HEK293 (cell line): ENCODE measurements around the gene MYH7B.

ENCODE experiments used
- CTCF ChIA-PET: fragments of 350-600 bp; formaldehyde crosslinking; extraction: SDS; loops from one replicate; lab custom pipeline; 2021; ENCODE audit warnings: antibody characterized with exemption; lab: Yijun Ruan, JAX
- POLR2A ChIA-PET: fragments of 300-600 bp; formaldehyde crosslinking; extraction: SDS; loops from one replicate; lab custom pipeline; 2020; ENCODE audit warnings: antibody characterized with exemption, inconsistent platforms; lab: Yijun Ruan, JAX
- H3K27ac ChIP-seq: fragments of 200-500 bp; sonication (Bioruptor generic); 2 replicates; pipeline ENCODE4 v1.5.1; 2014; ENCODE audit warnings: low read depth, low read length, control low read depth, inconsistent platforms; ENCODE audit errors: extremely low read depth
- H3K36me3 ChIP-seq, 2 experiments: fragments of 200-500 bp in 1 of 2; sonication (Bioruptor generic) in 1 of 2; 1 replicate in 1 of 2; 2 replicates in 1 of 2; pipeline ENCODE4 v1.5.1; 2014 to 2017; ENCODE audit warnings: inconsistent platforms in 2 of 2, low read length in 2 of 2; ENCODE audit not compliant: control insufficient read depth in 2 of 2, insufficient read depth in 1 of 2
- H3K4me1 ChIP-seq: fragments of 200-500 bp; sonication (Bioruptor generic); 2 replicates; pipeline ENCODE4 v1.5.1; 2014; ENCODE audit warnings: mild to moderate bottlenecking, low read length, inconsistent platforms; ENCODE audit not compliant: control insufficient read depth, insufficient read depth
- H3K4me3 ChIP-seq: 2 replicates; pipeline ENCODE4 v1.5.1; 2011; ENCODE audit warnings: low read depth, mild to moderate bottlenecking, control low read depth, low read length, moderate library complexity
- H3K9me3 ChIP-seq: fragments of 200-500 bp; sonication (Bioruptor generic); 2 replicates; pipeline ENCODE4 v1.5.1; 2014; ENCODE audit warnings: low read depth, low read length, inconsistent platforms; ENCODE audit not compliant: control insufficient read depth, insufficient read depth
- GLI4 ChIP-seq: fragments of 450-650 bp; formaldehyde crosslinking; IDR thresholded peaks from 2 replicates; pipeline ENCODE4 v1.5.1; 2016; ENCODE audit warnings: missing biosample characterization, missing genetic modification characterization
- KLF1 ChIP-seq: fragments of 450-650 bp; formaldehyde crosslinking; IDR thresholded peaks from 2 replicates; pipeline ENCODE4 v1.5.1; 2016; ENCODE audit warnings: missing biosample characterization, missing genetic modification characterization
- KLF16 ChIP-seq: fragments of 450-650 bp; formaldehyde crosslinking; IDR thresholded peaks from 2 replicates; pipeline ENCODE4 v1.5.1; 2017; ENCODE audit warnings: missing biosample characterization, missing genetic modification characterization
- SP2 ChIP-seq: fragments of 450-650 bp; formaldehyde crosslinking; IDR thresholded peaks from 2 replicates; pipeline ENCODE4 v1.5.1; 2016; ENCODE audit warnings: missing biosample characterization, missing genetic modification characterization
- ZFHX2 ChIP-seq: fragments of 450-650 bp; formaldehyde crosslinking; conservative IDR thresholded peaks from 2 replicates; pipeline ENCODE4 v1.5.1; 2016; ENCODE audit warnings: missing biosample characterization, missing genetic modification characterization
- ZNF138 ChIP-seq: fragments of 450-650 bp; formaldehyde crosslinking; IDR thresholded peaks from 2 replicates; pipeline ENCODE4 v1.5.1; 2016; ENCODE audit warnings: missing biosample characterization, missing genetic modification characterization, borderline replicate concordance
- ZNF146 ChIP-seq: fragments of 450-650 bp; formaldehyde crosslinking; IDR thresholded peaks from 2 replicates; pipeline ENCODE4 v1.5.1; 2016; ENCODE audit warnings: missing biosample characterization, missing genetic modification characterization
- ZNF24 ChIP-seq: fragments of 450-650 bp; formaldehyde crosslinking; IDR thresholded peaks from 2 replicates; pipeline ENCODE4 v1.5.1; 2016; ENCODE audit warnings: missing biosample characterization, missing genetic modification characterization
- ZNF366 ChIP-seq: fragments of 450-650 bp; formaldehyde crosslinking; conservative IDR thresholded peaks from 2 replicates; pipeline ENCODE4 v1.5.1; 2016; ENCODE audit warnings: missing biosample characterization, missing genetic modification characterization
- ZNF530 ChIP-seq: fragments of 450-650 bp; formaldehyde crosslinking; IDR thresholded peaks from 2 replicates; pipeline ENCODE4 v1.5.1; 2016; ENCODE audit warnings: low read depth, missing biosample characterization, missing genetic modification characterization
- ZNF548 ChIP-seq: fragments of 450-650 bp; formaldehyde crosslinking; IDR thresholded peaks from 2 replicates; pipeline ENCODE4 v1.5.1; 2016; ENCODE audit warnings: missing biosample characterization, missing genetic modification characterization
- ZNF600 ChIP-seq: fragments of 450-650 bp; formaldehyde crosslinking; IDR thresholded peaks from 2 replicates; pipeline ENCODE4 v1.5.1; 2016; ENCODE audit warnings: missing biosample characterization, missing genetic modification characterization
- ZNF621 ChIP-seq: fragments of 450-650 bp; formaldehyde crosslinking; IDR thresholded peaks from 2 replicates; pipeline ENCODE4 v1.5.1; 2017; ENCODE audit warnings: missing biosample characterization, missing genetic modification characterization
- ZNF837 ChIP-seq: fragments of 450-650 bp; formaldehyde crosslinking; IDR thresholded peaks from 2 replicates; pipeline ENCODE4 v1.5.1; 2016; ENCODE audit warnings: missing biosample characterization, missing genetic modification characterization
- TF ChIP-seq, protein P1 (sequence below): sonication (generic); formaldehyde crosslinking; IDR thresholded peaks from 2 replicates; pipeline ENCODE4 v1.8.1; 2022; ENCODE audit warnings: mild to moderate bottlenecking, moderate library complexity, missing genetic modification reagents
- TF ChIP-seq, protein P2 (sequence below): fragments of 450-650 bp; formaldehyde crosslinking; IDR thresholded peaks from 2 replicates; pipeline ENCODE4 v1.5.1; 2016; ENCODE audit warnings: missing biosample characterization, missing genetic modification characterization
- TF ChIP-seq, protein P3 (sequence below): fragments of 450-650 bp; IDR thresholded peaks from 2 replicates; pipeline ENCODE4 v1.5.1; 2018; ENCODE audit warnings: missing biosample characterization, mild to moderate bottlenecking, missing genetic modification characterization
- TF ChIP-seq, protein P4 (sequence below): fragments of 450-650 bp; formaldehyde crosslinking; IDR thresholded peaks from 2 replicates; pipeline ENCODE4 v1.5.1; 2017; ENCODE audit warnings: missing biosample characterization, missing genetic modification characterization

MYH7B gene

GRCh38 chr20:34986311-34987287 is 30.9 kb downstream of the MYH7B start (continued):
- TF ChIP-seq, protein P1, sequence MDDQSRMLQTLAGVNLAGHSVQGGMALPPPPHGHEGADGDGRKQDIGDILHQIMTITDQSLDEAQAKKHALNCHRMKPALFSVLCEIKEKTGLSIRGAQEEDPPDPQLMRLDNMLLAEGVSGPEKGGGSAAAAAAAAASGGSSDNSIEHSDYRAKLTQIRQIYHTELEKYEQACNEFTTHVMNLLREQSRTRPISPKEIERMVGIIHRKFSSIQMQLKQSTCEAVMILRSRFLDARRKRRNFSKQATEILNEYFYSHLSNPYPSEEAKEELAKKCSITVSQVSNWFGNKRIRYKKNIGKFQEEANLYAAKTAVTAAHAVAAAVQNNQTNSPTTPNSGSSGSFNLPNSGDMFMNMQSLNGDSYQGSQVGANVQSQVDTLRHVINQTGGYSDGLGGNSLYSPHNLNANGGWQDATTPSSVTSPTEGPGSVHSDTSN (CRISPR knock-in tag) = no peak
- TF ChIP-seq GLI4 (tag by site-specific recombination) = no peak
- no peak for TF ChIP-seq ZNF837 (tag by site-specific recombination)

GRCh38 chr20:34987288-34988190 is 31.9 kb downstream of the MYH7B start:
- ChIA-PET CTCF (interaction anchor here (0.6 kb wide), 1 partner anchor 113 kb away, joined by 3 read pairs; no protein-coding TSS in a partner anchor), POLR2A (interaction anchor here (0.7 to 1.0 kb wide), 2 partner anchors 8 to 108 kb away, joined by 3 read pairs; no protein-coding TSS in a partner anchor)
- Histone ChIP-seq H3K27ac (no peak overlapping the region), H3K4me1 (no peaks in the 10 kb centered on the region), H3K9me3 (no peaks in the 10 kb centered on the region), H3K36me3 (no peaks in the 10 kb centered on the region)
- no peak for TF ChIP-seq GLI4 (tag by site-specific recombination)
- TF ChIP-seq, protein P1 (CRISPR knock-in tag) = no peak
- no peak for TF ChIP-seq ZNF146 (tag by site-specific recombination)
- no peak for TF ChIP-seq KLF1 (tag by site-specific recombination)
- TF ChIP-seq ZNF24 (tag by site-specific recombination) = no peak
- TF ChIP-seq, protein P2, sequence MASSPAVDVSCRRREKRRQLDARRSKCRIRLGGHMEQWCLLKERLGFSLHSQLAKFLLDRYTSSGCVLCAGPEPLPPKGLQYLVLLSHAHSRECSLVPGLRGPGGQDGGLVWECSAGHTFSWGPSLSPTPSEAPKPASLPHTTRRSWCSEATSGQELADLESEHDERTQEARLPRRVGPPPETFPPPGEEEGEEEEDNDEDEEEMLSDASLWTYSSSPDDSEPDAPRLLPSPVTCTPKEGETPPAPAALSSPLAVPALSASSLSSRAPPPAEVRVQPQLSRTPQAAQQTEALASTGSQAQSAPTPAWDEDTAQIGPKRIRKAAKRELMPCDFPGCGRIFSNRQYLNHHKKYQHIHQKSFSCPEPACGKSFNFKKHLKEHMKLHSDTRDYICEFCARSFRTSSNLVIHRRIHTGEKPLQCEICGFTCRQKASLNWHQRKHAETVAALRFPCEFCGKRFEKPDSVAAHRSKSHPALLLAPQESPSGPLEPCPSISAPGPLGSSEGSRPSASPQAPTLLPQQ (tag by site-specific recombination) = no peak
- TF ChIP-seq ZNF621 (tag by site-specific recombination) = no peak
- no peak for TF ChIP-seq ZNF366
- no peak for TF ChIP-seq ZNF530 (tag by site-specific recombination)
- no peak for TF ChIP-seq ZNF548 (tag by site-specific recombination)
- no peak for TF ChIP-seq KLF16
- TF ChIP-seq, all 188 proteins: peak for 0
- no peak overlapping the region for H3K4me3 ChIP-seq

DNA sequence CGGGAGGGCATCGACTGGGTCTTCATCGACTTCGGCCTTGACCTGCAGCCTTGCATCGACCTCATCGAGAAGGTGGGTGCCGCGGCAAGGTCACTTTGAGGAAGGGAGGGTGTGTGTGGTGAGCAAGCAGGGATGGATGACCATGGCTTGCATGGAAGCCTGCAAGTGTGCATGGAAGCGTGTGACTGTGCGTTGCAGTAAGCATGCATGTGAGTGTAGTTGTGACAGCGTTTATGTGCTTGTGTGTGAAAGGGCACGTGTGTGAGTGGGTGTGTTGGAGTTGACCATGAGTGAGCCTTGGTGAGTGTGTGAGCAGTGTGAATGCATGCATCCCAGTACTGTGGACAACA is 32.5 kb downstream of the MYH7B start:
- POLR2A ChIA-PET = interaction anchor here (0.7 kb wide), 1 partner anchor 107 kb away, joined by 3 read pairs; no protein-coding TSS in a partner anchor
- CTCF ChIA-PET = no interaction called here
- TF ChIP-seq ZFHX2 (tag by site-specific recombination) = 0 out of 2 replicates have a peak, but pooled peaks have one; percentile 21
- TF ChIP-seq, protein P3, sequence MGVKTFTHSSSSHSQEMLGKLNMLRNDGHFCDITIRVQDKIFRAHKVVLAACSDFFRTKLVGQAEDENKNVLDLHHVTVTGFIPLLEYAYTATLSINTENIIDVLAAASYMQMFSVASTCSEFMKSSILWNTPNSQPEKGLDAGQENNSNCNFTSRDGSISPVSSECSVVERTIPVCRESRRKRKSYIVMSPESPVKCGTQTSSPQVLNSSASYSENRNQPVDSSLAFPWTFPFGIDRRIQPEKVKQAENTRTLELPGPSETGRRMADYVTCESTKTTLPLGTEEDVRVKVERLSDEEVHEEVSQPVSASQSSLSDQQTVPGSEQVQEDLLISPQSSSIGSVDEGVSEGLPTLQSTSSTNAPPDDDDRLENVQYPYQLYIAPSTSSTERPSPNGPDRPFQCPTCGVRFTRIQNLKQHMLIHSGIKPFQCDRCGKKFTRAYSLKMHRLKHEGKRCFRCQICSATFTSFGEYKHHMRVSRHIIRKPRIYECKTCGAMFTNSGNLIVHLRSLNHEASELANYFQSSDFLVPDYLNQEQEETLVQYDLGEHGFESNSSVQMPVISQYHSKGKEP (tag by site-specific recombination) = 0 out of 2 replicates have a peak, but pooled peaks have one; percentile 14
- TF ChIP-seq, protein P4, sequence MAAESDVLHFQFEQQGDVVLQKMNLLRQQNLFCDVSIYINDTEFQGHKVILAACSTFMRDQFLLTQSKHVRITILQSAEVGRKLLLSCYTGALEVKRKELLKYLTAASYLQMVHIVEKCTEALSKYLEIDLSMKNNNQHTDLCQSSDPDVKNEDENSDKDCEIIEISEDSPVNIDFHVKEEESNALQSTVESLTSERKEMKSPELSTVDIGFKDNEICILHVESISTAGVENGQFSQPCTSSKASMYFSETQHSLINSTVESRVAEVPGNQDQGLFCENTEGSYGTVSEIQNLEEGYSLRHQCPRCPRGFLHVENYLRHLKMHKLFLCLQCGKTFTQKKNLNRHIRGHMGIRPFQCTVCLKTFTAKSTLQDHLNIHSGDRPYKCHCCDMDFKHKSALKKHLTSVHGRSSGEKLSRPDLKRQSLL = no peak
- TF ChIP-seq SP2 (tag by site-specific recombination) = no peak
- TF ChIP-seq ZNF600 = no peak; the same call in none of the 2 replicates
- TF ChIP-seq ZNF138 (tag by site-specific recombination) = no peak
- no peaks in the 10 kb centered on the region for H3K4me1 ChIP-seq
- H3K27ac ChIP-seq = no peak overlapping the region
- peaks cover 0 to 5% of the 10 kb centered on the region in 2 experiments; a peak in 1 of 3 replicates for H3K36me3 ChIP-seq
- H3K9me3 ChIP-seq = no peaks in the 10 kb centered on the region
- no peak overlapping the region for H3K4me3 ChIP-seq
